Stimulated activated CD4-positive, alpha-beta T cell treated with anti-CD3 and anti-CD28 coated beads, Interleukin-4, amount 100 ng/mL, for 24 hours (primary cell): ENCODE results near the gene RFPL1.
A peak's percentile ranks its signal among the peaks of the same experiment; 100 is the strongest.
"Not testable (repeated sequence)": the region's sequence is repeated elsewhere in the genome, so short reads cannot be mapped to it uniquely, and the experiment has no call there.

Source experiments
- DNase-seq: peaks from one replicate; pipeline ENCODE4 v3.0.0-alpha.2; 2020

Gene RFPL1

DNA sequence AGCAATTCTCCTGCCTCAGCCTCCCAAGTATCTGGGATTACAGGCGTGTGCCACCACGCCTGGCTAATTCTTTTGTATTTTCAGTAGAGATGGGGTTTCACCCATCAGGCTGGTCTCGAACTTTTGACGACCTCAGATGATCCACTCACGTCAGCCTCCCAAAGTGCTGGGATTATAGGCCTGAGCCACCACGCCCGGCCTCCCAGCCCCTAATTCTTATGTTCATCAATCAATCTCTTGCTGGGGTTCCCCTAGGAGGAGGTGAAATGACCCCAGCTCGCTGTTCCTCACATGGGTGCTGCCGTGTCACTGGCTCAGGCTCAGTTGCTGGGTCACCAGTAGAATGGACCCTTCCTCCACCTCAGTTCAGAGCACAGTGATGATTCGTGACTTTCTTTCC lies at the start of gene RFPL1:
RFPL1 (plus strand) TSS at position 301 of the 400 bp plus-strand sequence.
- not testable (repeated sequence) for DNase-seq

DNA sequence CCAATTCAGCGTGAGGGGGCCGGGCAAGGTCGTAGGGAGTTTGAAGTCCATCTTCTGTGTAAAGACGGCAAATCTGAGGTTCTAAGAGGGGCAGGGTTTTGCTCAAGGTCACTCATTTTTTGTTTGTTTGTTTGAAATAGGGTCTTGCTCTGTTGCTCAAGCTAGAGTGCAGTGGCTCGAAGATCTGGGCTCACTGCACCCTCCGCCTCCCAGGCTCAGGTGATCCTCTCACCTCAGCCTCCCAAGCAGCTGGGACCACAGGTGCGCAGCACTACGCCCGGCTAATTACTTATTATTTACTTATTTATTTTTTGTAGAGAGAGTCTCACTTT lies 49.7 kb upstream of the RFPL1 start:
- DNase-seq: no peak

DNA sequence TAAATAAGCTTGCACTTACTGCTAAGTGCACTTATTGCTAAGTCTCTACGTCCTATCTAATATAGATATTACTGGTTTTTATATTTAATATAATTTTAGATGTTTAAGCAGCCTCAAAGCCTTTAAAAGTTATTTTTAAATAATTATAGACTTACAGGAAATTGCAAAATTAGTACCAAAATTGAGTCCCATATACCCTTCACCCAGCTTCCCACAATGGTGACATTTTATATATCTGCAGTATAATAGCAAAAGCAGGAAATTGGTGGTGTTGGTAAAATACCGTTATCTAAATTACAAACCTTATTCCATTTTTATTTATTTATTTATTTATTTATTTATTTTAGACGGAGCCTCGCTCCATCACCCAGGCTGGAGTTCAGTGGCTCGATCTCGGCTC lies 48.1 kb upstream of the RFPL1 start:
- DNase-seq: no peak

DNA sequence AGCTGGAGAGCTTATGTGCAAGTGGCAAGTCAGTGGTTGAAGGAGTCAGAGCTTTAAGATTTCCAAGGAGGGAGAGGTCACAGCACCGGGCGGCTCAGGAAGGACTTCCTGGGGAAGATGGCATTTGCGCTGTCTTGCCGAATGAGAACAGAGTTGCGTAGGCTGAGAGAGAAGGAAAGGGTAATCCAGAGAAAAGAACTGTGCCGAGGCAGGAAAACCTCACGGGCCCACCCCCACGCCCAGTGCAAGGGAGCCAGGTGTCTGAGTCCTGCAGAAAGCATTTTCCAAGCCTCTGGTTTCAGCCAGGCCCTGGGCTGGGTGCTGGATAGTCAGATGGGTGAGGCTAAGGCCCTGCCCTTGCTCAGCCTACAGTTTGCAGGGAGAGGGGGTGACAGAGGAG lies 46.8 kb upstream of the RFPL1 start:
- DNase-seq: no peak

DNA sequence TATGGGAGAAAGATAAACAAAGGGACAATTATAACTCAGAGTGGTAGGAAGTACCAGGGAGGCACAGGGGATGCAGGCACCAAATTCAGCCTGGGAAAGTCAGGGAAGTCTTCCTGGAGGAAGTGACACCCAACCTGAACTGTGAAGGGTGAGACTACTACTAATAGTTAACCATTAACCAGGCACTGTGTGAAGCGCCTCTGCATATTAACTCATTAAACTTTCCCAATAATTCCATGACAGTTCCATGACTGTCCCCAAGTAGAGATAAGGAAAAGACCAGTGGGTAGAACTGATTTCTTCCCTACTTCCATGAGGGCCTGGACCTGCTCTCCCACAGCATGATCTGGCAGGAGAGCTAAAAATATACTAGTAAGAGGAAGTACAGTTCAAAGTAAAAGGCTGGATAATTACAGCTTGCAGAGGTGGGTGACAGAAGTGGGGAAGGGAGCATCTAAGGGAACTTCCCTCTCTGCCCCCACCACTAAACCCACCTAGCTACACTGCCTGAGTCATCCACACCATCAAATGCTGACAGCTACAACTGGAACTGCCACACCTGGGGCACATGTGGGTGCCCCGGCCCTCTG lies 45.3 kb upstream of the RFPL1 start:
- DNase-seq: no peak

DNA sequence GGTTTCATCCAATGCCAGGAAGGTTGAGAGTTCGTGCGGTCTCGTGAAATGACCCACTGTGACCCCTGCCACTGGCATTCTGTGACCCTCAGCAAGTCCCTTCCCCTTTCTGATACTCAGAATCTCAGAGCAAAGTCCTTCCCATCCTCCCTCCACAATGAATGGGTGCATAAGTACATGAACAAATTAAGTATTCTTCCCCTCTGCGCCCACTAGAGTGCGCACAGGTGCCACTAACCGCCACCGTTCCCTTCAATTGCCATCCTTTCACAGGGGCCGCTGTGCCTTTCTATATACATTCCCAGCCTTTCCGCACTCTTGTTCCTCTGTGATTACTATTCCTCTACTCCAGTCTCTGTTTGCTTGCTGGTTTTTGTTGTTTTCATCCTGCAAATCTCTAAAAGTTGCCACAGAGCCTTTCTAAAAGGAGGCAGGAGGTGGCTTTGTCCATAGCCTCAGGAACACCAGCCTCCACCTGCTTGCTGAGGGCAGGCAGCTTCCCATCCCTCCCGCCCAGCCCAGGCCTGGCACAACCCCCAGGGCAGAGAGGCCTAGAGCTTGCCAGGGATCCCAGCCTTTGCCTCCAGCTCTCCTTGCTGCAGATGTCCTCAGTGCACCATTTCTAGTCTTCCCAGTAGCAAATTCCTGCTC lies 43.3 kb upstream of the RFPL1 start:
- DNase-seq: peak; percentile 71

DNA sequence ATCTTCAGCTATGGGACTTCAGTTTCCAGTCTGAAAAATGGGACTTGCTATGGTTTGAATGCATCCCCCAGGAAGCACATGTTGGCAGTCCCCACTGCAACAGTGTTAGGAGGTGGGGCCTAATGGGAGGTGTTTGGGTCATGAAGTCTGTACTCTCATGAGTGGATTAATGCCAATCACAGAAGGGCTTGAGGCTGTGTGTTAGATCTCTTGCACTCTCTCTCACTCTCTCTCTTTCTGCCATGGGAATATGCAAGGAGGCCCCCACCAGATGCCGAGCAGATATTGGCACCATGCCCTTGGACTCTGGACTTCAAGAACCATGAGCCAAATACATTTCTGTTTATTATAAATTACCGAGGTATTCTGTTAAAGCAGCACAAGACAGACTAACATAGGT lies 42.3 kb upstream of the RFPL1 start:
- DNase-seq: no peak

DNA sequence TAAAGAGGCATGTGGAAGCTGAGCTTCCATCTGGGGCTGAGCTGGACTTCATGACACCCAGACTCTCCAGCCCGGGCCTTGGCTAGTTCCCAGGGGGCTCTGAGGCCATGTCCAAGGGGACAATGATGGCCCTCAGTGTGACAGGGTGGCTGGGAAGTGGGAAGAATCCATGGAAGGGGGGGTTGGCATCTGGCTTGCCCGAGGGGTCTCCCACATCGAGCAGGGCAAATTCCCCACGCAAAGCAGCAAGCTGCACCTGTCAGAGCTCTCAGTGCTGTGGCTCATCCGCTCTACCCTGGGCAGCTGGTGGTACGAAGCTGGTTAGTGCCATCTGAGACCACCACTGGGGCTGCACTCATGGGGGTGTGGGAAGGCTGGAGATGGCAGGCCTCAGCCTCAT lies 40.6 kb upstream of the RFPL1 start:
- DNase-seq: no peak

DNA sequence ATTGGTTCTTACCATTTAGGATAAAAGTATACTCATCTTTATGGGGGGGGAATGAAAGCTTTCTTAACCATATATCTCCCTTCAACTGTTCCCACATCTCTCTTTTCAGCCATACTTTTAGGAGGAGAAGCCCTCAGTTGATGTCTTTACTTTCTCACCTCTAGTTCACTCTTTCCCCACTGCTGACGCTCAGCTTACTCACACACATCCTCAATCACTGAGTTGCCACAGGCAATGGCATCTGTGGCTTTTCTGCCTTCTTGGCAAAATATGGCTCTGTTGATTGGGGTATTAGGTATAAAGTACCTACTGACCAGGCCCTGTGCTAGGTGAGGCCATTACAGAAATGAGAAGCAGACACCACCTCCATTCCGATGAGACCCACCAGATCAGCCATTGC lies 37.8 kb upstream of the RFPL1 start:
- no peak for DNase-seq

DNA sequence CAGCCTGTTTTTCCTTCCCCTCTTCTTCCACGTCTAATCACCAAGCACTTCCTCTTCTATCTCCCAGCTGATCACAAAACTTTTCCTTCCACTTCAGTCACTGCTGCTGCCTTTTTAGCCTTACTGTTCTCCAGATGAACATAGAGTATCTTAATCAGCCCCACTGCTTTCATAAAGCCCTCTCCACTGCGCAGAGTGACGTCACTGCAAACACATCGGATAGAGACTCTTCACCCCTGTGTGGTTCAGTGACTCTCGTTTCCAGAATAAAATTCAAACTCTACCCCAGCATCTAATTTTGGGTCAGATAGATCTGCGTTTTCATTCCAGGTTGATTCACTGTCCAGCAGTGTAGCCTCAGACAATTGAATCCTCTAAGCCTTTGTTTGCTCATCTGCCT lies 36.8 kb upstream of the RFPL1 start:
- DNase-seq: not testable (repeated sequence)

DNA sequence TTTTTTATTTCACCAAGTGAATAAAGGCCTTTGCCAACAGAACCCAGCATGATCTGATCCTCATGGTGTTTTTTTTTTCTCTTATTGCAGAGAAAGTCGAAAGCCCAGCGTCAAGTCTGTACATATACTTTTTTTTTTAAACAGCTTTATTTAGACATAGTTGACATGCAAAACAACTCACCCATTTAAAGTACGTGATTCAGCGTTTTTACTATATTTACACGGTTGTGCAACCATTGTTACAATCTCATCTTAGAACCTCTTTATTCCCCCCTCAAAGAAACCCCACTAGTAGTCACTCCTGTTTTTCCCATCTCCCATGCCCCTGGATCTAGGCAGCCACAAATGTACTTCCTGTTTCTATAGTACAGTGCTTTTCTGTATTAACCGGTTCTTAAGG lies 29.4 kb upstream of the RFPL1 start:
- DNase-seq: no peak

DNA sequence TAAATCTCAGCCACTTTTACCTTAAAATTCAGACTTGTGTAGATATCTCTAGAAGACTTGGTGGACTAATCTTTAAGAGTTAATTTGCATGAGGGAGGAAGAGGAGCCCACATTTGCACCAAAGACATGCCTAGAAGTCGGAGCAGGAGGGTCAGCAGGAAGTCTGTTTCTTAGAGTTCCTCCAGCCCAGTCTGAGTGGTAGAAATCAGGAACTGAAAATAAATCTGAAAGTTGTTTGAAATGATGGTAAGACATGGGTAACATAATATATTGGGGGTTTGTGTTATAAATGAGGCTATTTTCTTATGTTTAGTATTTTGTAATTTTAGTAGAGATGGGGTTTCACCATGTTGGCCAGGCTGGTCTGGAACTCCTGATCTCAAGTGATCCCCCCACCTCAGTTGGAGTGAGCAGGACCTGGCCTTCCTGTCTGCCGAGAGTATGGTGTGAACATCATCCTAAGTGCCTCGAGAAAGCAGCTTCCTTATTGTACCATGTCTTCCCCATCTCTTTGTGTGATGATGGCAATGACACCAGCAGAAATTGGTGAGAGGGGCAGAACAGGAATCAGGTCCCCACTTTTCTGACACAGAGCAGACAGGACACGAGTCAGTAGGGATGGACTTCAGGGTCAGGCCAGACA lies 26.7 kb upstream of the RFPL1 start:
- not testable (repeated sequence) for DNase-seq

DNA sequence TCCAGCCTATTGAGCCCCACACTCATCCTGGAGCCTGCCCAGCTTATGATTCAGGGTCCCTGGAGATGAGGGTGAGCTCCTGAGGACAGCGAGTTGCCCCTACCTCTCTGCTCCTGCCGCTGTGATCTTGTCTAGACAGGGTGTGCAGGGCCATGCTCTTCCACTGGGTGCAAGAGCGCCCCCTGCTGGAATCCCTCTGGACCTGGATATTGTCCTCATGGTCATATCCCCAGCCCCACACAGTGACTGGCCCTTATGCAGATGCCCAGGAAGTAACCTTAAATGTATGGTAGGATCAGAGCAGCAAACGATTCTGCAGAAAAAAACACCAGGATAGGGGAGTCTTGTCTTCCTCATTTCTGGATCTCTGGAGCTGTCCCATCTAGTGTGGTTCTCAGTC lies 25.6 kb upstream of the RFPL1 start:
- not testable (repeated sequence) for DNase-seq

DNA sequence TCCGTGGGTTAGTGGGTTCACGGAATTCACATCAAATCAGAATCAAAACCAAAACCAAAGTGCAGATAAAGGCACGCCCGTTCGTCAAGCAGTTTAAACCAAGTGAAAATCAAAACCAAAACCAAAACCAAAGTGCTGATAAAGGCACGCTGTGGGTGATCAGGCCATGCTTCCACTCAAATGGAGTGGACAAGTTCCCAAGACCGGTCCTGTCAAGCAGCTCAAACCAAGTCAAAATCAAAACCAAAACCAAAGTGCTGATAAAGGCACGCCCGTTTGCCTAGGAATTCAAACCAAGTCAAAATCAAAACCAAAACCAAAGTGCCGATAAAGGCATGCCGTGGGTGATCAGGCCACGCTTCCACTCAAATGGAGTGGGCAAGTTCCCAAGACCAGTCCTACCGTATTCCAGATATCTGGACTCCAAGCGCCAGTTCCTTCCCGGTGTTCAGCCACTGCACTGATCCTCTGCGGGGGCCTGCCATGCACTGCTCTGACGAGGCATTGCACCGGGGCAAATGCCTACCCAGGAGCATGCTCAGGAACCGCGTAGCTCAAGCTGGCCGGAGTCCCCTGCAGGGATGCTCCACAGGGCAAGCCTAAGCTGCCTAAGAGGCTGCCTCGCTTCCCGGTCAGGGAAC lies 23.3 kb upstream of the RFPL1 start:
- peak; percentile 68 for DNase-seq

DNA sequence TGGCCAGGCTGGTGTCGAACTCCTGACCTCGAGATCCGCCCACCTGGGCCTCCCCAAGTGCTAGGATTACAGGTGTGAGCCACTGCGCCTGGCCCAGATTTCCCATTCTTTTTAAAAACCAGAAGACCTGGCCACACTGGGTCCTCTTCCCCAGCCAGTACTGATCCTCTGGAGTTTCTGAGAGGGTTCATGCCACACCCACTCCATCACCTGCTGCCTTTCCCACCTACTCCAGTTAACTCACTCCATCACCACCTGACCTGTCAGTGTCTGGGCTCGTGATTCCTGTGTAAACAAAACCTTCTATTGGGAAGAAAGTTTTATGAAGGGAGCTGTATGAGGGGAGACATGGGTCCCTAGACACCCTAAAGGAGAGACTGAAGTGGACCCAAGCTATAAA lies 19.7 kb upstream of the RFPL1 start:
- DNase-seq: not testable (repeated sequence)

DNA sequence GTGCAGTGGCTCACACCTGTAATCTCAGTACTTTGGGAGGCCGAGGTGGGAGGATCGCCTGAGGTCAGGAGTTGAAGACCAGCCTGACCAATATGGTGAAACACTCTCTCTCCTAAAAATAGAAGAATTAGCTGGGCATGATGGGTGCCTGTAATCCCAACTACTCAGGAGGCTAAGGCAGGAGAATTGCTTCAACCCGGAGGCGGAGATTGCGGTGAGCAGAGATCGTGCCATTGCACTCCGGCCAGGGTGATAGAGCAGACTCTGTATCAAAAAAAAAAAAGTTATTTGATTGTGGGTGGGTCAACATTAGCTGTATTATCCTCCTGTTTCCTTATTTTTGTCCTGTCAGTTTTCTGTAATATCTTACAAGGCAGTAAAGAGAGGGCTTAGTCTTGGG lies 11.9 kb upstream of the RFPL1 start:
- no peak for DNase-seq

DNA sequence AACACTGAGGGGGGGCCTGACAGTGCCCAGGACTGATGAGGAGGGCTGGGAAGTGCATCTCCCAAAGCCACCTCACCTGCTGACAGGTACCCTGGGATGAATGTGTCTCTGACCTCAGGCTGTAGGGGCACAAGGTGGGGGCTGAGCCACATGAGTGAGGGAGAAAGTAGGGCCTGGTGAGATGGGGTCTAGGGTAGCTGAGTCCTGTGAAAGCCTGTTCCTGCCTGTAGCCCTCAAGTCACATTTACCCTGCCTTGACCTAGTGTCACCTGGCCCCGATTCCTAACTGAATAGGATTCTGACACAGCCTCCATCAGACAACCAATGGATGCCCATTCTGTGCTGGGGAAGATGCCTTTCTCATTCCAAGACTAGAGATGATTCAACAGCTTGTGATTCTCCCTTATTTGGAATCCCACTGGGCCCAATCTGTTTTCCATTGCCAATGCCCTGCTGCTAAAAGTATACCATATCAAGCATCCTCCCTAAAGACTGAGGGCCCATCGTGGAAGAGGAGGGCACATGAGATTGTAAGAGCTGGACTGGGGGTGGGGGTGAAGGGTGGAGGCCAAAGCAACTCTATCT lies 11.1 kb upstream of the RFPL1 start:
- DNase-seq: no peak

DNA sequence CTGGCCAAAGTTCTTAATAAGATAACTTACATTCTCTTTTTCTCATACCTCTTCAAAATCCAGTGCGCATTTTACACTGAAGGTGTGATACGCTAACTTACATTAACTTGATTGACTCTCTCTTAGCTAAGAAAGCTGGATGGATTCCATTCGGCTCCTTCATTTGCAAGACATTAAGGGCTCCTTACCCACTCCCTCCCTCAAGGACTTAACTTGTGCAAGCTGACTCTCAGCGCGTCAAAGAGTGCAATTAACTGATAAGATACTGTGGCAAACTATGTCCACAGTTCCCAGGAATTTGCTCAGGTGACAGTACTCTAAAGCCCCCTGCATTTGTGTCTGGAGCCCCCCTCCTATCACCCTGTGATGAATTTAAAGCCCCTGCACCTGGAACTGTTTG lies 6.4 kb upstream of the RFPL1 start:
- no peak for DNase-seq

DNA sequence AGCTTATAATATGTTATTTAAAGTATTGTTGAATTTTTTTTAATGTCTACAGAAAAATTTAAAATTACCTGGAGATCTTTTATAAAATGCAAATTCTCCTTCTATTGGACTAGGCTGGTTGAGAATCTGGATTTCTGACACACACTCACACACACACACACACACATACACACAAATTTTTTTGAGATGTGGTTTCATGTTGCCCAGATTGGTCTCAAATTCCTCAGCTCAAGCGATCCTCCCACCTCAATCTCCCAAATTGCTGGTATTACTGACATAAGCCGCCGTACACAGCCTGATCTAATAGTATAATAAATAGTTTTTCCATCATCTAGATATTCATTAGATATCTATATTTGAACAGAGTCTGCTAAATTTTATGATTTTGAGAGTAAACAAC lies 4.5 kb upstream of the RFPL1 start:
- DNase-seq: no peak

DNA sequence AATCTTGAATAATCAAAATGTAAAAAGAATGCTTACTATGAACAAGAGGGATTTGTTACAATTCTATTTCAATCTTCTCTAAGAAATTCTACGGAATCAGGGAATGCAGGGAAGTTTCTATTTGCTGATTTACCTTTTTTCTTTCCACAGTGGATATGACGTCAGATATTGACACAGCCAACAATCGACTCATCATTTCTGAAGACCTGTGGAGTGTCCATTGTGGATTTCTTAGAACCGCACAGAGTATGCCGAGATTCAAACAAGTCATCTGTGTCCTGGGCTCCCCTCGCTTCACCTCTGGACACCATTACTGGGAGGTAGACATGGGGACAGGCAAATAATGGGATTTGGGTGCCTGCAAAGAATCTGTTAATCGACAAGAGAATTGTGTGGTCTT lies 4.1 kb upstream of the RFPL1 start:
- DNase-seq: no peak

DNA sequence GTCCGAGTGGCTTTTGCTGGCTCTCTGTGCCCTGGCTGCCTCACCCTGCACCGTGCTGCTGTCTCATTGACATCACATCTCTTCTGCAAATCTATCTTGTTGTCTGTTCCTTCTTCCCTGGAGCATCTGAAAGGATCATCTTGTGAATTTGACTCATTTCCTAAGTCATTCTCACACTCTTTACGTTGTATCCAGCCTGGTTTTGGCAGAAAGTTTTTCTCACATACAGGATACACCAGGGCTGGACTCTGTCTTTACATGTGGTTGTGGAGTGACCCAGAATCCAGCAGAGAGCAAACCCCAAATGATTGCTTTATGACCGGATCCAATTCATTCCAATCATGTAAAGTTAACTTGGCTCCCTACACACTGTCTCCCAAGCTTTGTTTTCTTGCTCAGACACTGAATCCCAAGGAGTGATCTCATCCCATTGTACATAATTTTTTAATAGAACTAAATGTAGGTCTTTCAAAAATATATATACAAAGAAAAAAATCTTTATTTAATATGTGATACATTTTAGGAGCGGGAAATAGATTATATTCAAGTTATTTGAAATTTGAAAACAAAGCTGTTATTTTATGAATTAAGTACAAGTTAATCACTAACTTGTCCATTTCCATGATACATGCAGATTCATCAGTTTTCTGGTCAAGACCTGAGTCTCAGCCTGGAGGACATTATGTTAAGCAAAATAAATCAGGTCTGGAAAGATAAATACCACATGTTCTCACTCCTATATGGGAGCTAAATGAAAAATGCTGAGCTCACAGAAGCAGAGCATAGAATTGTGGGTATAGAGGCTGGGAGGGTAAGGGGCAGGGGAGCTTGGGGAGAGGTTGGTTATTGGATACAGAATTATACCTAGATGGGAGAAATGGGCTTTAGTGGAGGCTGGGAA lies 2.9 kb upstream of the RFPL1 start:
- no peak for DNase-seq

DNA sequence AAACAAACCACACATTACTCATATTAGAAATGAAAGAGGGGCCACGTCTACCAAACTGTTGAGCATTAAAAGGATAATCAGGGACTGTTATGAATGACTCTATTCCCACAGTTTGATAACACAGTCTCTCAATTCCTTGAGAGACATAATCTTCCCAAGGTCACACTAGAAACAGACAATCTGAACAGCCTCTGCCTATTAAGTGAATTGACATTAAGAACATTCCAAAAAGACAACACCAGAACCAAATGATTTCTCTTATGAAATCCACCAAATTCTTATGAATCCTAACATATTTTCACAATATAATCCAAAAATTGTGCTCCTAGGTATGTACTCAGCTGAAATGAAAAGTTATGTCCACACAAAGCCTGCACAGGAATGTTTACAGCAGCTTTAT lies 4.6 kb downstream of the RFPL1 start:
- no peak for DNase-seq

DNA sequence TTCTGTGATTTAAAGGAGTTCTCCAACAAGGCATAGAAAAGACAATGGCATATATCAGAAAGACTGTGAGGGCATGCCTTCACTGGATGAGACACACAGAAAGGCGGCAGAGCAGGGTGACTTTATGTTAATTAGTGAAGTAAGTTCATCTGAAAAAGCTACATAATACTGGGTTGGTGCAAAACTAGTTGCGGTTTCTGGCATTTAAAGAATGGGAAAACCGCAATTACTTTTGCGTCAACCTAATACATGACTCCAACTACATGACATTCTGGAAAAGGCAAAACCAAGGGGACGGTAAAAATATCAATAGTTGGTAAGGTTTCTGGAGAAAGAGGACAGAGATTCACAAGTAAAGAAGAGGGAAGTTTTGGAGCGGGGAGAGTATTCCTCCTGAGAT lies 5.1 kb downstream of the RFPL1 start:
- DNase-seq: no peak
